HepG2 (cell line): ENCODE data around the gene GPS2. TPM values are rescaled to one million over a fixed set of nuclear protein-coding genes. Genes with fewer than 3 reads are reported as not detected.

Experiments
- ASH2L ChIP-seq: fragments of 300-600, 200-600 bp; sonication (generic); IDR thresholded peaks from 2 replicates; pipeline ENCODE4 v1.7.0; 2017; ENCODE audit warnings: low read depth, mild to moderate bottlenecking, moderate library complexity, mixed read lengths, low read length; ENCODE audit not compliant: insufficient read length
- DPF2 ChIP-seq: sonication (generic); formaldehyde crosslinking; IDR thresholded peaks from 2 replicates; pipeline ENCODE4 v1.4.0; 2020; ENCODE audit warnings: mild to moderate bottlenecking, low read depth, missing genetic modification reagents, borderline replicate concordance
- KAT8 ChIP-seq: IDR thresholded peaks from 2 replicates; pipeline ENCODE4 v1.6.1; 2016; ENCODE audit warnings: missing genetic modification reagents, missing compliant biosample characterization
- KDM2A ChIP-seq: sonication (generic); formaldehyde crosslinking; IDR thresholded peaks from 2 replicates; pipeline ENCODE4 v1.4.0; 2020; ENCODE audit warnings: low read depth, missing genetic modification reagents, borderline replicate concordance
- MED13 ChIP-seq: sonication (generic); formaldehyde crosslinking; IDR thresholded peaks from 2 replicates; pipeline ENCODE4 v1.5.0; 2020; ENCODE audit warnings: missing genetic modification reagents
- MYNN ChIP-seq: sonication (generic); formaldehyde crosslinking; IDR thresholded peaks from 2 replicates; pipeline ENCODE4 v1.4.0; 2020; ENCODE audit warnings: mild to moderate bottlenecking, low read depth, missing genetic modification reagents
- NFIC ChIP-seq: IDR thresholded peaks from 2 replicates; pipeline ENCODE4 v1.6.1; 2012; ENCODE audit warnings: mild to moderate bottlenecking, low read length, inconsistent platforms
- NFYC ChIP-seq: IDR thresholded peaks from 2 replicates; pipeline ENCODE4 v1.6.1; 2016; ENCODE audit warnings: missing genetic modification reagents, missing compliant biosample characterization
- RFX5 ChIP-seq: IDR thresholded peaks from 2 replicates; pipeline ENCODE4 v1.6.1; 2011; ENCODE audit warnings: low read depth, low read length, improper control_type of control experiment
- SAP130 ChIP-seq: IDR thresholded peaks from 2 replicates; pipeline ENCODE4 v1.6.1; 2016; ENCODE audit warnings: low read depth
- SRSF4 ChIP-seq: fragments of 200-400 bp; formaldehyde crosslinking; IDR thresholded peaks from one replicate; pipeline ENCODE4 v1.6.1; 2018; ENCODE audit warnings: mild to moderate bottlenecking, low read depth, low read length, moderate library complexity; ENCODE audit not compliant: poor library complexity, severe bottlenecking
- ZFP36L1 ChIP-seq: sonication (generic); formaldehyde crosslinking; IDR thresholded peaks from 2 replicates; pipeline ENCODE4 v1.8.0; 2022; ENCODE audit warnings: mild to moderate bottlenecking, missing genetic modification reagents, moderate library complexity
- ZKSCAN5 ChIP-seq: sonication (generic); formaldehyde crosslinking; IDR thresholded peaks from 2 replicates; pipeline ENCODE4 v1.5.1; 2020; ENCODE audit warnings: mild to moderate bottlenecking, missing genetic modification reagents
- ZNF17 ChIP-seq: sonication (generic); formaldehyde crosslinking; IDR thresholded peaks from 2 replicates; pipeline ENCODE4 v1.5.0; 2020; ENCODE audit warnings: mild to moderate bottlenecking, missing genetic modification reagents
- polyA plus RNA-seq, 8 experiments: library from polyadenylated mRNA; depleted of rRNA in 3 of 8; stranded (reverse) in 7 of 8; unstranded in 1 of 8; fragments of >200 nt; fragmentation: Illumina TruSeq in 4 of 8; extraction: Trizol in 4 of 8; gene quantifications; 2 replicates each; pipeline versions ENCODE4 v1.2.1 to v1.2.3, GENCODE V29; 2011 to 2016; ENCODE audit warnings: low read depth in 4 of 8, missing spikeins in 1 of 8, mixed read lengths in 1 of 8; ENCODE audit not compliant: insufficient read depth in 1 of 8
- total RNA-seq, 5 experiments: library from RNA; depleted of rRNA; stranded (reverse); fragments of >200 nt; fragmentation: Illumina TruSeq; extraction: Trizol; gene quantifications; 2 replicates each; pipeline ENCODE4 v1.2.3, GENCODE V29; 2016; ENCODE audit warnings: low read depth in 1 of 5
- TF ChIP-seq, protein P1 (sequence below): sonication (generic); formaldehyde crosslinking; conservative IDR thresholded peaks from 2 replicates; pipeline ENCODE4 v1.8.0; 2022; ENCODE audit warnings: missing genetic modification reagents
- TF ChIP-seq, protein P2 (sequence below): sonication (generic); formaldehyde crosslinking; IDR thresholded peaks from 2 replicates; pipeline ENCODE4 v1.8.1; 2023; ENCODE audit warnings: mild to moderate bottlenecking, missing genetic modification reagents, borderline replicate concordance
- TF ChIP-seq, protein P3 (sequence below): sonication (generic); formaldehyde crosslinking; IDR thresholded peaks from 2 replicates; pipeline ENCODE4 v1.4.0; 2020; ENCODE audit warnings: missing genetic modification reagents
- TF ChIP-seq, protein P4 (sequence below): sonication (generic); formaldehyde crosslinking; IDR thresholded peaks from 2 replicates; pipeline ENCODE4 v1.5.1; 2020; ENCODE audit warnings: mild to moderate bottlenecking, missing genetic modification reagents
- TF ChIP-seq, protein P5 (sequence below): sonication (generic); formaldehyde crosslinking; IDR thresholded peaks from 2 replicates; pipeline ENCODE4; 2020; ENCODE audit warnings: missing genetic modification reagents, mild to moderate bottlenecking, borderline replicate concordance
- TF ChIP-seq, protein P6 (sequence below): sonication (generic); formaldehyde crosslinking; conservative IDR thresholded peaks from 2 replicates; pipeline ENCODE4 v1.4.0; 2020; ENCODE audit warnings: missing genetic modification reagents

The GPS2 gene
- total and polyA plus RNA-seq, 2 of the 13 experiments (the other 11 are each of a cell fraction or from before 2014, with no cell fraction given) = 58.0 to 59.4 TPM

DNA sequence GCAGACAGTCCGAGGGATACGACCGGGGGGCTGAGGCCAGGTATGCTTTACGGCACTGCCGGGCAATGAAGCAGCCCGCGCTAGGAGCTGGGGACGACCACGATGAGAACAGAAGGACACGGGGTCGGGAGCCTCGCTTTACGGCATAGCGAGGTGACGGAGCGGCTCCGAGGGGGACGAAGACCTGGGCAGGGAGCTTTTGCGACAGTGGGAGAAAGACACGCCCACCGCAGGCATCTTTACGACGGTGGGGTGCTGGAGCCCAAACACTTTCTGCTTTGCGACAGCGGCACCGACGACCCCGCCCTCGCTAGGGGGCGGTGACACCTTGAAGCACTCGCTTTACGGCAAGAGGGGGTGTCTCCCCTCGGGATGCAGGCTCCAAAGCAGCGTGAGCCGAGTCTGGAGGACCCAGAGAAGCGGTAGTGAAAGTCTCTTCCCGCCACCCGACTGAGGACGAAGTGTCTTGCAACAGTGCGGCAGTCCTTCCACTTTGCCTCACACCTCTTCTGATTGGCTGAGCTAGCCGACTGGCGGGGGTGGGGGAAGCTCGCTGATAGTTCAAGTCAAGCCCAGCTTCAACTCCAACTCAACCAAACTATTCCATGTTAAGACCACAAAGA, 14.3 kb upstream of the GPS2 start (continued):
- TF ChIP-seq, protein P1, sequence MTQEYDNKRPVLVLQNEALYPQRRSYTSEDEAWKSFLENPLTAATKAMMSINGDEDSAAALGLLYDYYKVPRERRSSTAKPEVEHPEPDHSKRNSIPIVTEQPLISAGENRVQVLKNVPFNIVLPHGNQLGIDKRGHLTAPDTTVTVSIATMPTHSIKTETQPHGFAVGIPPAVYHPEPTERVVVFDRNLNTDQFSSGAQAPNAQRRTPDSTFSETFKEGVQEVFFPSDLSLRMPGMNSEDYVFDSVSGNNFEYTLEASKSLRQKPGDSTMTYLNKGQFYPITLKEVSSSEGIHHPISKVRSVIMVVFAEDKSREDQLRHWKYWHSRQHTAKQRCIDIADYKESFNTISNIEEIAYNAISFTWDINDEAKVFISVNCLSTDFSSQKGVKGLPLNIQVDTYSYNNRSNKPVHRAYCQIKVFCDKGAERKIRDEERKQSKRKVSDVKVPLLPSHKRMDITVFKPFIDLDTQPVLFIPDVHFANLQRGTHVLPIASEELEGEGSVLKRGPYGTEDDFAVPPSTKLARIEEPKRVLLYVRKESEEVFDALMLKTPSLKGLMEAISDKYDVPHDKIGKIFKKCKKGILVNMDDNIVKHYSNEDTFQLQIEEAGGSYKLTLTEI (CRISPR knock-in tag) = no peak
- TF ChIP-seq NFIC (no peak), KAT8 (CRISPR knock-in tag) (peak; percentile 93), ZNF17 (CRISPR knock-in tag) (no peak), ZKSCAN5 (CRISPR knock-in tag) (no peak), ZFP36L1 (no peak), MED13 (CRISPR knock-in tag) (no peak), RFX5 (no peak), SAP130 (peak; percentile 91), NFYC (CRISPR knock-in tag) (peak; percentile 53; the same call in 1 of the 2 replicates), DPF2 (no peak), ASH2L (peak; percentile 78), MYNN (peak; percentile 29; the same call in 1 of the 2 replicates), SRSF4 (no peak), KDM2A (CRISPR knock-in tag) (peak; percentile 89)
- TF ChIP-seq, protein P2, sequence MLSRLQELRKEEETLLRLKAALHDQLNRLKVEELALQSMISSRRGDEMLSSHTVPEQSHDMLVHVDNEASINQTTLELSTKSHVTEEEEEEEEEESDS = no peak
- TF ChIP-seq, protein P3, sequence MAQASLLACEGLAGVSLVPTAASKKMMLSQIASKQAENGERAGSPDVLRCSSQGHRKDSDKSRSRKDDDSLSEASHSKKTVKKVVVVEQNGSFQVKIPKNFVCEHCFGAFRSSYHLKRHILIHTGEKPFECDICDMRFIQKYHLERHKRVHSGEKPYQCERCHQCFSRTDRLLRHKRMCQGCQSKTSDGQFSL = peak; percentile 80
- TF ChIP-seq, protein P4, sequence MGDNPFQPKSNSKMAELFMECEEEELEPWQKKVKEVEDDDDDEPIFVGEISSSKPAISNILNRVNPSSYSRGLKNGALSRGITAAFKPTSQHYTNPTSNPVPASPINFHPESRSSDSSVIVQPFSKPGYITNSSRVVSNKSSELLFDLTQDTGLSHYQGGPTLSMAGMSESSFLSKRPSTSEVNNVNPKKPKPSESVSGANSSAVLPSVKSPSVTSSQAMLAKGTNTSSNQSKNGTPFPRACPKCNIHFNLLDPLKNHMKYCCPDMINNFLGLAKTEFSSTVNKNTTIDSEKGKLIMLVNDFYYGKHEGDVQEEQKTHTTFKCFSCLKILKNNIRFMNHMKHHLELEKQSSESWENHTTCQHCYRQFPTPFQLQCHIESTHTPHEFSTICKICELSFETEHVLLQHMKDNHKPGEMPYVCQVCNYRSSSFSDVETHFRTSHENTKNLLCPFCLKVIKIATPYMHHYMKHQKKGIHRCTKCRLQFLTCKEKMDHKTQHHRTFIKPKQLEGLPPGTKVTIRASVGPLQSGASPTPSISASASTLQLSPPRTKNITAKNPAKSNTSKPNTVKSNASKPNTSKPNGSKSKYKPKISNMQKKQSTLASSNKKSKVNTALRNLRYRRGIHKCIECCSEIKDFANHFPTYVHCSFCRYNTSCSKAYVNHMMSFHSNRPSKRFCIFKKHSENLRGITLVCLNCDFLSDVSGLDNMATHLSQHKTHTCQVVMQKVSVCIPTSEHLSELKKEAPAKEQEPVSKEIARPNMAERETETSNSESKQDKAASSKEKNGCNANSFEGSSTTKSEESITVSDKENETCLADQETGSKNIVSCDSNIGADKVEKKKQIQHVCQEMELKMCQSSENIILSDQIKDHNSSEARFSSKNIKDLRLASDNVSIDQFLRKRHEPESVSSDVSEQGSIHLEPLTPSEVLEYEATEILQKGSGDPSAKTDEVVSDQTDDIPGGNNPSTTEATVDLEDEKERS (CRISPR knock-in tag) = no peak
- TF ChIP-seq, protein P5, sequence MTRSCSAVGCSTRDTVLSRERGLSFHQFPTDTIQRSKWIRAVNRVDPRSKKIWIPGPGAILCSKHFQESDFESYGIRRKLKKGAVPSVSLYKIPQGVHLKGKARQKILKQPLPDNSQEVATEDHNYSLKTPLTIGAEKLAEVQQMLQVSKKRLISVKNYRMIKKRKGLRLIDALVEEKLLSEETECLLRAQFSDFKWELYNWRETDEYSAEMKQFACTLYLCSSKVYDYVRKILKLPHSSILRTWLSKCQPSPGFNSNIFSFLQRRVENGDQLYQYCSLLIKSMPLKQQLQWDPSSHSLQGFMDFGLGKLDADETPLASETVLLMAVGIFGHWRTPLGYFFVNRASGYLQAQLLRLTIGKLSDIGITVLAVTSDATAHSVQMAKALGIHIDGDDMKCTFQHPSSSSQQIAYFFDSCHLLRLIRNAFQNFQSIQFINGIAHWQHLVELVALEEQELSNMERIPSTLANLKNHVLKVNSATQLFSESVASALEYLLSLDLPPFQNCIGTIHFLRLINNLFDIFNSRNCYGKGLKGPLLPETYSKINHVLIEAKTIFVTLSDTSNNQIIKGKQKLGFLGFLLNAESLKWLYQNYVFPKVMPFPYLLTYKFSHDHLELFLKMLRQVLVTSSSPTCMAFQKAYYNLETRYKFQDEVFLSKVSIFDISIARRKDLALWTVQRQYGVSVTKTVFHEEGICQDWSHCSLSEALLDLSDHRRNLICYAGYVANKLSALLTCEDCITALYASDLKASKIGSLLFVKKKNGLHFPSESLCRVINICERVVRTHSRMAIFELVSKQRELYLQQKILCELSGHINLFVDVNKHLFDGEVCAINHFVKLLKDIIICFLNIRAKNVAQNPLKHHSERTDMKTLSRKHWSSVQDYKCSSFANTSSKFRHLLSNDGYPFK (CRISPR knock-in tag) = peak; percentile 100
- TF ChIP-seq, protein P6, sequence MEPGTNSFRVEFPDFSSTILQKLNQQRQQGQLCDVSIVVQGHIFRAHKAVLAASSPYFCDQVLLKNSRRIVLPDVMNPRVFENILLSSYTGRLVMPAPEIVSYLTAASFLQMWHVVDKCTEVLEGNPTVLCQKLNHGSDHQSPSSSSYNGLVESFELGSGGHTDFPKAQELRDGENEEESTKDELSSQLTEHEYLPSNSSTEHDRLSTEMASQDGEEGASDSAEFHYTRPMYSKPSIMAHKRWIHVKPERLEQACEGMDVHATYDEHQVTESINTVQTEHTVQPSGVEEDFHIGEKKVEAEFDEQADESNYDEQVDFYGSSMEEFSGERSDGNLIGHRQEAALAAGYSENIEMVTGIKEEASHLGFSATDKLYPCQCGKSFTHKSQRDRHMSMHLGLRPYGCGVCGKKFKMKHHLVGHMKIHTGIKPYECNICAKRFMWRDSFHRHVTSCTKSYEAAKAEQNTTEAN = no peak
